T-helper 2 cell treated with Interferon-gamma antibody and Interleukin-4, amounts not matched to agents 100 ng/mL and 5 ng/mL, for 36 hours (primary cell): ENCODE results near the gene ASIC1. TPM values are rescaled to one million over a fixed set of nuclear protein-coding genes. Genes with fewer than 3 reads are reported as not detected.
"Not testable (repeated sequence)": the region's sequence is repeated elsewhere in the genome, so short reads cannot be mapped to it uniquely, and the experiment has no call there.

Experiments
- intact Hi-C: fragments of 100-400 bp; cut with micrococcal nuclease; formaldehyde crosslinking; loops from one replicate; pipeline ENCODE4 v1.15.1; 2023
- total RNA-seq: library from RNA; stranded (reverse); gene quantifications from 2 replicates; pipeline ENCODE4 v1.2.3, GENCODE V29; 2022

The ASIC1 gene
- total RNA-seq, 1 donor from 2014 or later, result 8.5 TPM

GRCh38 chr12:50084409-50084774 lies 27.0 kb downstream of the ASIC1 start:
- intact Hi-C loops, result not testable (repeated sequence)

DNA sequence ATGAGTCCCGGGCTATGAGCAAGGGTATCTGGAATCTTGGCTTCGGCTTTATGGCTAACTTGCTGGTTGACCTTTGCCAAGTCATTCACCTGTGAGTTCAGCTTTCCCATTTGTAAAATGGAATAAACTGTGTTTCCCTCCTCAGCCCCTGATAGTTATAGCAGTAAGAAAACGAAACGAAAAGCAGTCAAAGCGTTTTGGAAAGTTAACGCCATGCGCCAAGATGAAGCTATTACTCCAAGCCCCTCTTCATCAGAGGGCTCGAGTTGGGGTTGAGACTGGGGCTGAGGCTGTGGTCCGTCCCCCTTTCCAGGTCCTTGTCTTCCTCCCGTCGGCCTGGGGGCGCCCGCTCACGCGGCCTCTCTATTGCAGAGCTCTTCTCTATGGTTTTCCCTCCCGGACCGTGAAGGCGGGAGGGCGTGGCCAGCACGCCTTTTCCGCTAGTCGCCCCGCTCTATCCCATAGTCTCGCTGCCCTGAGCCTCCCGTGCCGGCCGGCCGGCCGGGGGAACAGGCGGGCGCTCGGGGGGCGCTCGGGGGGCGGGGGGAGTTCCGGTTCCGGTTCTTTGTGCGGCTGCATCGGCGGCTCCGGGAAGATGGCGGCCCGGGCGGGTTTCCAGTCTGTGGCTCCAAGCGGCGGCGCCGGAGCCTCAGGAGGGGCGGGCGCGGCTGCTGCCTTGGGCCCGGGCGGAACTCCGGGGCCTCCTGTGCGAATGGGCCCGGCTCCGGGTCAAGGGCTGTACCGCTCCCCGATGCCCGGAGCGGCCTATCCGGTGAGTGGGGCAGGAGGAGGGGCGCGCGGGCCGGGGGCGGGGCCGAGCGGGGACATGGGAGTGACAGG lies 27.6 kb downstream of the ASIC1 start, which contains the start of gene SMARCD1:
Gene SMARCD1, plus strand, starts transcription at position 568 of the 840 bp plus-strand sequence. Its CDS starts 28 bp downstream, at position 596.
- intact Hi-C loops, result loop anchor here (1.0 kb wide), 3 partner anchors 27 to 90 kb away; partner anchors contain the start of genes CERS5 and COX14

- intact Hi-C loops, result loop anchor here (1.0 kb wide), 3 partner anchors 27 to 90 kb away; partner anchors contain the start of genes CERS5 and COX14
These were observed 28.2 kb downstream of the ASIC1 start for GRCh38 chr12:50085615-50086072.

DNA sequence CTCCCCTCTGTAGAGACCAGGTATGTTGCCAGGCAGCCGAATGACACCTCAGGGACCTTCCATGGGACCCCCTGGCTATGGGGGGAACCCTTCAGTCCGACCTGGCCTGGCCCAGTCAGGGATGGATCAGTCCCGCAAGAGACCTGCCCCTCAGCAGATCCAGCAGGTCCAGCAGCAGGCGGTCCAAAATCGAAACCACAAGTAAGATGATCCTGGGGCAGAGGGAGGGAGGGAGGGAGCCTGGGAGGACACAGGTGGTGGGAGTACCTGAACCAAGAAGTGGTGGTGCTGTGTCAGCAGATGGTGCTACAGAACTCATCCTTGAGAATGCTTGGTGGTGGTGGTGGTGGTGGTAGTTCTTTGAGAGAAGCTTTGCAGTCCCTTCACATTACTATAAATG lies 28.8 kb downstream of the ASIC1 start:
- intact Hi-C loops, result no loop called here

DNA sequence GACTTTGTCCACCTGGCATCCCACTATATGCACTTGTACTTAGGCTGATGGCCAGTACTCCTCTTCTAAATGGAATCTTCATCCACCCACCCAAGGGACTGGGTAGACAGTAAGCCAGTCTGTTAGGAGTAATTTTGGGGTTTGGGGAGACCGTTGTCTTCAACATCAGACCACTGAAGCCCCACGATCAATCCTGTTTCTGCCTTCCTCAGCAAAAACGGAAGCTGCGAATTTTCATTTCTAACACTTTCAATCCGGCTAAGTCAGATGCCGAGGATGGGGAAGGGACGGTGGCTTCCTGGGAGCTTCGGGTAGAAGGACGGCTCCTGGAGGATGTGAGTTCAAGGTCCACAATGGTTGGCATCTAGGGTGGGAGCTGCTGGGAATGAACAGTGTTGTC lies 29.8 kb downstream of the ASIC1 start:
- intact Hi-C loops, result no loop called here

GRCh38 chr12:50087995-50088394 lies 30.6 kb downstream of the ASIC1 start:
- intact Hi-C loops, result loop anchor here (1.0 kb wide), 1 partner anchor 312 kb away; the partner anchor contains the start of gene LARP4

- intact Hi-C loops, result loop anchor here (1.0 kb wide), 1 partner anchor 312 kb away; the partner anchor contains the start of gene LARP4
These were observed 31.4 kb downstream of the ASIC1 start for GRCh38 chr12:50088577-50089335.

DNA sequence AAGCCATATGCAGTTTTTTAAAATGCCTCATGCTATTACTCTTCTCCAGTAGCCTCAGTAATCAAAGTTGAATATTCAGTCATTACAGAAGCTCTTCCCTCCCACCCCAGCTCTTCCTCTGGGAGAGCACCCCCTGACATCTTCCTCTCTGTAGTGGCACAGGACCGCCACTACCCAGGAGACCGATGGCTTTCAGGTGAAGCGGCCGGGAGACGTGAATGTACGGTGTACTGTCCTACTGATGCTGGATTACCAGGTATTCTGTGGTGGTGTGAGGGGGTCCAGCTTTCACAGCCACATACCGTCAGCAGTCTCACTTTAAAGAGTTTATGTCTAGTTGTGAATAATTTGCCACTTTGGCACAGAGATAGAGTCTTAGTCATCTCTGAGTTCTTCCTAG lies 32.3 kb downstream of the ASIC1 start:
- intact Hi-C loops, result no loop called here

DNA sequence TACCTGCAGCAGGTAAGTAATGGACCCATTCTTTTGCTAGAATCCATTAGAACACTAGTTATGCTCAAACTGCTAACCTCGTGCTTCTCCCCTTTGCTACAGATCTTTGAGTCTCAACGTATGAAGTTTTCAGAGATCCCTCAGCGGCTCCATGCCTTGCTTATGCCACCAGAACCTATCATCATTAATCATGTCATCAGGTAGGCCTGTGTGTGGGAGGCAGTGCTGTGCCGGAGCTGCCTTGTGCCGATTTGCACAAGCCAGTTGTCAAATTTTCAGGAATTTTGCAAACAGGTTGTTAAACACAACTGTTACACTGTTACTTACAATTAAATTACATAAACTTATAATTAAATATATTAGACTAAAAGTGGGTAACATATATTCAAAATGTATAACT lies 33.0 kb downstream of the ASIC1 start:
- intact Hi-C loops, result no loop called here

DNA sequence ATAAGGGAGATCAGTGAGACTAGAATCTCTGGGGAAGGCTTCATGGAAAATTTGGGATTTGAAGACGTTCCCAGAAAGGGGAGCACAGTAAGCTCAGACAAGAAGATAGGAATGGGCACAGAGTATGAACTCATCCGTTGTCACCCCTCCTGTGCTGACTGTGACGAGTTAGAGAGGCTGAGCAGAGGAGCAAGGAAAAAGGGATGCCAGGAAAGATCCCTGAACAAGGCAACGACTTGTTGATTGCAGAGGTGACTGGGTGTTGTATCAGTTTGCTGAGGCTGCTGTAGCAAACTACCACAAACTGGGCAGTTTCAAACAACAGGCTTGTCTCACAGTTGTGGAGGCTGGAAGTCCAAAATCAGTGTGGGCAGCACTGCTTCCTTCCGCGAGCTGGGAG lies 40.6 kb downstream of the ASIC1 start:
- intact Hi-C loops, result no loop called here

GRCh38 chr12:50099302-50100008 lies 42.1 kb downstream of the ASIC1 start:
- intact Hi-C loops, result no loop called here

DNA sequence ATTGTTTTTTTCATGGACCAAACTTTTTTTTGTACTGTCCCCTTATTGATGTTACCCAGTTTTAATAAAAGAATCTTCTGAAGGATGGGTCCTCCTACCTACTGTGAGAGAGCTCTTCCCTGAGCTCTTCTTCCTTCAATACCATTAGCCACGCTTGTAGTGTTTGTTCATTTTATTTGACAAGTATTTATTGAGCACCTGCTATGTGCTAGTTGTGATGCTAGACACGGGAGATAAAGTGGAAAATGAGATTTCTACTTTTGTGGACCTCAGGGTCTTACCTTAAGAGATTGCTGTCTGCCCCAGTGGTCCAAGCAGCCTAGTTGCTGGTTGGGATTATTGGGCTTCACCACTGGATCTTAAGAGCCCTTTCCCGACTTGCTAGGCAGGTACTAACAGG lies 43.2 kb downstream of the ASIC1 start:
- intact Hi-C loops, result no loop called here

DNA sequence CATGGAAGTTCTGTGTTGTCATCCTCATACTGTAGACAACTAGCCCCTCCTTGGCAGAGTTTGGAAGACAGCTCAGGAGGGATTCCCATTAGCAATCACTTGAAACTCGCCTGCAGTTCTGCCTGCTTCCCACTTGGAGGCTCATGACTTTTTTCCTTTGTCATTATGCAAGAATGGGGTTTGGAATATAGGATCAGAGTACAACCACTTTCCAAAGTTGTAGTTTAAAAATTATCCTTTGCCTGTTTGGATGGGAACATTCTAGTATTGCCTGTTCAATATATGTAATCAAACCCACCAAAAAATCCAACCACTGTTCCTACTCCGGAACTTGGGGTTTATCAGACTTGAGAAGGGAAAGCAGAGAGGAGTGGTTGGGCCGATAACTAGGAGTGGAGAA lies 44.3 kb downstream of the ASIC1 start:
- intact Hi-C loops, result no loop called here

DNA sequence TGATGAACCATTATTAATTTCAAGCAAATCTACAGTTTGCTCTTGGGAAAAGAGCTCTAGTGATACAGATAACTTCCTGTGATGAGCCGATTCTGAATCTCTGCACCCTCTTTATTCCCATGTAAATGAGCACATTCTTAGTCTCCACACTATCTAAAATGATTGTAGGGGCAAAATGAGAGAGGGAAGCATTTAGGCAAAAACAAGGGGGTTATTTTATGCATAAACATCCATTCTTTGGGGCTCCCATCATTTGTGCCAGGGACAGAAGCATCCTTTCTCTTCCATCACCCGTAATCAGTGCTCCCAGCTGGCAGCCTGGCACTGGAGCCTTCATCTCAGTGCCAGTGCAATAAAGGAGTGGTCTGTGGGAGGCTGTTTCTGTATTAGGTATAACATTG lies 44.7 kb downstream of the ASIC1 start:
- intact Hi-C loops, result no loop called here

DNA sequence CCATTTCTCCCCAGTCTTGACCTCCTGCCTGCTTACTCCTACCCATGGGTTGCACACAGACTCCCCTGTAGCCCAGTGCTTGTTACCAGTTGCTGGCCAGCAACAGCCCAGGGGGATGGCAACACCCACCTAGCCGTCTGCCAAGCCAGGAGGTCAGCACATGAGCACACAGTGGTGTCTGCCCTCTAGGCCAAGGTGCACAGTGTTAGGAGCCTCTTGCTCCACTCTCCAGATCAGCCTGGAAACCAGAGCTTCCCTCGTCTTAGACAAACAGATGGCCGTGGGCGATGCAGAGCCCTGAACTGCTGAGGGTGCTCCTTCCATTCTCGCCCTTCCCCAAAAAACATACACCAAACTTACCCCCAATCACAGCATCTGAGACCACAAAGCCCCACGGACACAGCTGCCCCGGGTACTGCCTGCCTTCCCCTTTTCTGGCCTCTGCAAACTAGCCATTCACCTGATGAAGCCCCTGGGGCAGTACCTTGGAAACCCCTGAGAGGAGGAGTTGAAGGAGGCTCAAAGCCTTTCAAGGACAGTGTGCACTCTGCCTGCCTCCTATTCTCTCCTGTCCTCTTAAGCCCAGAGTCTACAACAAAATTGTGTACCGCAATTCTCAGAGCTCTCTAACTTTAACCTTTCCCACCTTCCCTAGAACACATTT lies 45.4 kb downstream of the ASIC1 start:
- intact Hi-C loops, result no loop called here

DNA sequence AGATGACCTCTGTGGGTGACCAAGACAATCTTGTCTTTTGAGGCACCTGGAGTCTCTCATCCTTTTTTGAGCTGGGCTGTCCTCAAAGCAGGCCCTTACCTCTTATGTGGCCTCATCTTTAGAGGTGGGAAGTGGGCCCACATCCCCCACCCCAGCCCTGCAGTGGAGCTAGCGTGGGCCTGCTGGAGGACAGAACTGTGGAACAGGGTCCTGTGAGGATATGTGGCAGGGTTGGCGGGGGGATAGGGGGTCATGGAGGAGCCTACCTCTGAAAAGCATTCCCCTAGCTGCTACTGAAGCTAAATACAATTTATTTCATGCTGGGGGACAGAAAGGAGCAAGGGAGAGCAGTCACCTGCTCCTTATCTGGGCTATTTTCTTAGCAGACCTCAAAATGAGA lies 46.0 kb downstream of the ASIC1 start:
- intact Hi-C loops, result no loop called here

DNA sequence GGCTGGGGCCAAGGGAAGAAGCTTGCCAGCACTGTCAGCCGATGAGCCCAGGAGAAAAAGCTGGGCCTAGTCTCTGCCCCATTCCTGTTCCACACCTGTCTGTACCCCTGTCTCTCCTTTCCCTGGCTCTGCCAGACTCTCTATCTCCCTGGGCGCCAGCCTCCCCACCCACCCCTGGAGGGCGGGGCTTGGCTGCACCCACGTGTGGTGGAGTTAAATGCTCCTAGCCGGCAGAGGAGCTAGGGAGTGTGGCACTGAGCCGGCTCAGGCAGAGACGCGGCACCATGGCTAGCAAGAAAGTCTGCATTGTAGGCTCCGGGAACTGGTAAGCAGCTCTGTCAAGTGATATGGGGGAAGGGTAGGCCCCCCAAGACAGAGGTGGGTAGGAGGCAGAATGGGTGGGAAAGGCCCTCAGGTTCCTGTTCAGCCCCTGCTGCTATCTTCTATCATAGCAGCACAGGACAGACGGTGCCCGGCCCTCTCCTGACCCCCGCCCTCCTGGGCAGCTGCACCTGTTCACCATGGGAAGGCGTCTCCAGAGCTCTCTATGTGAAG lies 46.4 kb downstream of the ASIC1 start, which contains the start of gene GPD1:
Gene GPD1, plus strand, starts transcription at position 242 of the 555 bp plus-strand sequence. Its CDS starts 43 bp downstream, at position 285.
- intact Hi-C loops, result no loop called here

DNA sequence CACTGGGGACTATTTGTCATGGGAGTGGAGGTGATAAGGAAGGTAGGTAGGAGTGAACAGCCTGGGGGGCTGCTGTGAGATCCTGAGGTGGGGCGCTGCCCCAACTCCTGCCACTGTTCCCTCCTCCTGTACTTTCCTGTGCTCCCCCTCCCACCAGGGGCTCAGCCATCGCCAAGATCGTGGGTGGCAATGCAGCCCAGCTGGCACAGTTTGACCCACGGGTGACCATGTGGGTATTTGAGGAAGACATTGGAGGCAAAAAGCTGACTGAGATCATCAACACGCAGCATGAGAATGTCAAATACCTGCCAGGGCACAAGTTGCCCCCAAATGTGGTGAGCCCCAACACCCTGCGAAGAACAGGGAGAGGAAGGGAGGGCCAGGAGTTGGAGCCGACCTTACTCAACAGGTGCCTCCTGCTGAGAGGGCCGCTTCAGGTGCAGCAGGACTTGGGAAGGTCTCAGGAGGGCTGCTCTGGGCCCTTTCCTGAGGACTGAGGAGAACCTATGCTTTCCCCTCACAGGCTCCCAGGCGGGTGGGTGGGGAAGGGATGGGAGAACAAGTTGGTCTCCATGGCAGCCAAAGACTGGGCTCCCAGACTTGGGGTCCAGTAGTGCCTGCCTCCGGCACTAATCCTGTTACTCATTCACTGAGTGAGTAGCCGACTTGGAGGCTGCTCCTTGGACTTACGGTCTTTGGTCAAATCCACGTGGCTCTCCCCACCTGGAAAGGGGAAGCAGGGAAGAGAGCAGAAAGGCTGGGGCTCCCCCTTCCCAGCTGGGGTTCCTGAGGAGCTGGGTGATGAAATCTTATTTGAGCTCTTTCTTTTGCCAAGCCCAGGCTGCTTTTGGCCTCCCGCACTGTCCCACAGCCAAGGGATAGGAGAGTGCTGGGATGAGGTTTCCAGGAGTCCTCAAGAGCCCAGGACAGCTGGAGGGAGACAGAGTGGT lies 47.3 kb downstream of the ASIC1 start:
- intact Hi-C loops, result no loop called here

GRCh38 chr12:50105913-50106450 lies 48.6 kb downstream of the ASIC1 start:
- intact Hi-C loops, result no loop called here
